CD14-positive monocyte (primary cell): ENCODE results near the gene CTCFL. TPM values are rescaled to one million over a fixed set of nuclear protein-coding genes. Genes with fewer than 3 reads are reported as not detected.

Experiments
- DNase-seq, 3 donors: peaks; one replicate each; pipeline ENCODE4 v3.0.0-alpha.2; 2011 to 2022
- H2AFZ ChIP-seq: 2 replicates; pipeline ENCODE4 v1.6.0; 2012; ENCODE audit warnings: mild to moderate bottlenecking, low read depth, low read length, inconsistent platforms; ENCODE audit not compliant: insufficient read depth, poor library complexity, severe bottlenecking
- H3K27ac ChIP-seq, 2 donors: 1 replicate in 1 of 2; 2 replicates in 1 of 2; pipeline ENCODE4 v1.5.1; 2012 to 2013; ENCODE audit warnings: low read length in 2 of 2, control low read depth in 1 of 2, inconsistent platforms in 1 of 2, low read depth in 1 of 2, mild to moderate bottlenecking in 1 of 2
- H3K27me3 ChIP-seq, 2 donors: one replicate each; pipeline versions ENCODE4 v1.6.0 to v1.6.1; 2011 to 2013; ENCODE audit warnings: low read length in 2 of 2; ENCODE audit not compliant: control insufficient read depth in 2 of 2, insufficient read depth in 2 of 2
- H3K36me3 ChIP-seq, 2 donors: replicated peaks in 1 of 2; 1 replicate in 1 of 2; 2 replicates in 1 of 2; pipeline versions ENCODE4 v1.5.1 to v1.6.1; 2012 to 2013; ENCODE audit warnings: low read length in 2 of 2, control low read depth in 1 of 2, inconsistent platforms in 1 of 2, mild to moderate bottlenecking in 1 of 2; ENCODE audit not compliant: insufficient read depth in 2 of 2, control insufficient read depth in 1 of 2
- H3K4me1 ChIP-seq, 2 donors: 1 replicate in 1 of 2; 2 replicates in 1 of 2; pipeline versions ENCODE4 v1.5.1 to v1.6.1; 2012 to 2013; ENCODE audit warnings: low read length in 2 of 2, control low read depth in 1 of 2, inconsistent platforms in 1 of 2, mild to moderate bottlenecking in 1 of 2, moderate library complexity in 1 of 2; ENCODE audit not compliant: insufficient read depth in 2 of 2, control insufficient read depth in 1 of 2
- H3K4me2 ChIP-seq: replicated peaks from 2 replicates; pipeline ENCODE3; 2012; ENCODE audit warnings: low read length, moderate library complexity, mild to moderate bottlenecking; ENCODE audit not compliant: poor library complexity, severe bottlenecking; ENCODE audit errors: extremely low read depth
- H3K4me3 ChIP-seq, 3 experiments: fragments of 200-600 bp in 1 of 3; sonication (generic) in 1 of 3; replicated peaks in 1 of 3; 1 replicate in 2 of 3; 2 replicates in 1 of 3; pipeline ENCODE4 v1.5.1; 2011 to 2013; ENCODE audit warnings: low read length in 3 of 3, mild to moderate bottlenecking in 3 of 3, control low read depth in 2 of 3, low read depth in 2 of 3, inconsistent platforms in 1 of 3, moderate library complexity in 1 of 3
- H3K79me2 ChIP-seq: 2 replicates; pipeline ENCODE4 v1.6.0; 2012; ENCODE audit warnings: mild to moderate bottlenecking, control low read depth, inconsistent platforms, low read length, moderate library complexity; ENCODE audit not compliant: insufficient read depth
- H3K9ac ChIP-seq: 2 replicates; pipeline ENCODE4 v1.6.0; 2017; ENCODE audit warnings: low read length, mild to moderate bottlenecking; ENCODE audit not compliant: insufficient read depth, poor library complexity, severe bottlenecking
- H3K9me3 ChIP-seq, 2 donors: replicated peaks in 1 of 2; 1 replicate in 1 of 2; 2 replicates in 1 of 2; pipeline versions ENCODE4 v1.5.1 to v1.6.1; 2012 to 2013; ENCODE audit warnings: low read length in 2 of 2, control low read depth in 1 of 2; ENCODE audit not compliant: control insufficient read depth in 1 of 2, insufficient read depth in 1 of 2
- H4K20me1 ChIP-seq: 2 replicates; pipeline ENCODE4 v1.6.0; 2012; ENCODE audit warnings: mild to moderate bottlenecking, low read length, control low read depth, moderate library complexity; ENCODE audit not compliant: insufficient read depth
- H3K27ac Mint-ChIP-seq, 7 donors: one replicate each; pipeline ENCODE4 v1.8.0; 2020; ENCODE audit warnings: mild to moderate bottlenecking in 7 of 7, mixed read lengths in 7 of 7, moderate library complexity in 6 of 7, inconsistent platforms in 2 of 7
- H3K27me3 Mint-ChIP-seq, 3 donors: one replicate each; pipeline ENCODE4 v1.8.0; 2021 to 2022; ENCODE audit warnings: low read depth in 3 of 3, mild to moderate bottlenecking in 3 of 3, mixed read lengths in 3 of 3, moderate library complexity in 3 of 3, inconsistent platforms in 1 of 3
- H3K36me3 Mint-ChIP-seq, 2 donors: one replicate each; pipeline ENCODE4 v1.8.0; 2020; ENCODE audit warnings: mixed read lengths in 2 of 2, inconsistent platforms in 1 of 2, mild to moderate bottlenecking in 1 of 2
- H3K4me1 Mint-ChIP-seq: one replicate; pipeline ENCODE4 v1.8.0; 2020; ENCODE audit warnings: mild to moderate bottlenecking, mixed read lengths
- H3K4me3 Mint-ChIP-seq, 2 donors: one replicate each; pipeline ENCODE4 v1.8.0; 2020; ENCODE audit warnings: mild to moderate bottlenecking in 2 of 2, mixed read lengths in 2 of 2, moderate library complexity in 1 of 2
- H3K9me3 Mint-ChIP-seq, 7 donors: one replicate each; pipeline ENCODE4 v1.8.0; 2020 to 2022; ENCODE audit warnings: mixed read lengths in 7 of 7, mild to moderate bottlenecking in 6 of 7, moderate library complexity in 6 of 7, inconsistent platforms in 2 of 7
- WGBS: methylation state at CpG from one replicate; pipeline ENCODE4 v1.1.5; 2013; ENCODE audit warnings: missing lambda C conversion rate; ENCODE audit not compliant: insufficient coverage; 5-methylcytosine and 5-hydroxymethylcytosine counted together
- intact Hi-C, 2 donors: fragments of 100-400 bp; cut with micrococcal nuclease; formaldehyde crosslinking; loops; one replicate each; pipeline versions ENCODE4 v1.15.0 to v1.15.1; 2023
- polyA plus RNA-seq, 3 donors: library from polyadenylated mRNA; depleted of rRNA in 1 of 3; unstranded in 2 of 3; stranded (reverse) in 1 of 3; fragments of 300-500 nt in 2 of 3; fragments of >200 nt in 1 of 3; fragmentation: Illumina TruSeq in 2 of 3; gene quantifications; 1 replicate in 2 of 3; 2 replicates in 1 of 3; pipeline ENCODE4 v1.2.3, GENCODE V29; 2012 to 2021
- TF ChIP-seq, protein P1 (sequence below): fragments of 200-600 bp; IDR thresholded peaks from one replicate; pipeline ENCODE4 v1.8.0; 2022; ENCODE audit warnings: antibody characterized with exemption, mild to moderate bottlenecking

CTCFL gene
- polyA plus RNA-seq, 3 donors: not detected

GRCh38 chr20:57573242-57573641 is 48.3 kb upstream of the CTCFL start:
- Histone ChIP-seq H3K36me3 (no peaks in the 10 kb centered on the region), H2AFZ (no peak overlapping the region), H3K9me3 (no peaks in the 10 kb centered on the region), H3K79me2 (no peaks in the 10 kb centered on the region), H4K20me1 (no peaks in the 10 kb centered on the region), H3K4me1 (no peaks in the 10 kb centered on the region), H3K4me3 (no peak overlapping the region), H3K27me3 (peaks cover 5 to 24% of the 10 kb centered on the region in 2 donors), H3K27ac (no peak overlapping the region), H3K4me2 (no peak overlapping the region), H3K9ac (no peak overlapping the region)
- H3K4me3 Mint-ChIP-seq: no peak overlapping the region
- no peaks in the 10 kb centered on the region for H3K36me3 Mint-ChIP-seq
- intact Hi-C loops: no loop called here
- H3K27me3 Mint-ChIP-seq: peaks cover 25 to 34% (median 25%) of the 10 kb centered on the region in 3 donors
- H3K4me1 Mint-ChIP-seq: no peaks in the 10 kb centered on the region
- no peak overlapping the region for H3K27ac Mint-ChIP-seq
- H3K9me3 Mint-ChIP-seq: no peaks in the 10 kb centered on the region
- TF ChIP-seq, protein P1, sequence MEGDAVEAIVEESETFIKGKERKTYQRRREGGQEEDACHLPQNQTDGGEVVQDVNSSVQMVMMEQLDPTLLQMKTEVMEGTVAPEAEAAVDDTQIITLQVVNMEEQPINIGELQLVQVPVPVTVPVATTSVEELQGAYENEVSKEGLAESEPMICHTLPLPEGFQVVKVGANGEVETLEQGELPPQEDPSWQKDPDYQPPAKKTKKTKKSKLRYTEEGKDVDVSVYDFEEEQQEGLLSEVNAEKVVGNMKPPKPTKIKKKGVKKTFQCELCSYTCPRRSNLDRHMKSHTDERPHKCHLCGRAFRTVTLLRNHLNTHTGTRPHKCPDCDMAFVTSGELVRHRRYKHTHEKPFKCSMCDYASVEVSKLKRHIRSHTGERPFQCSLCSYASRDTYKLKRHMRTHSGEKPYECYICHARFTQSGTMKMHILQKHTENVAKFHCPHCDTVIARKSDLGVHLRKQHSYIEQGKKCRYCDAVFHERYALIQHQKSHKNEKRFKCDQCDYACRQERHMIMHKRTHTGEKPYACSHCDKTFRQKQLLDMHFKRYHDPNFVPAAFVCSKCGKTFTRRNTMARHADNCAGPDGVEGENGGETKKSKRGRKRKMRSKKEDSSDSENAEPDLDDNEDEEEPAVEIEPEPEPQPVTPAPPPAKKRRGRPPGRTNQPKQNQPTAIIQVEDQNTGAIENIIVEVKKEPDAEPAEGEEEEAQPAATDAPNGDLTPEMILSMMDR: no peak
- DNase-seq: no peak
- WGBS: 81% methylated on average over 8 of the region's 12 CpGs

DNA sequence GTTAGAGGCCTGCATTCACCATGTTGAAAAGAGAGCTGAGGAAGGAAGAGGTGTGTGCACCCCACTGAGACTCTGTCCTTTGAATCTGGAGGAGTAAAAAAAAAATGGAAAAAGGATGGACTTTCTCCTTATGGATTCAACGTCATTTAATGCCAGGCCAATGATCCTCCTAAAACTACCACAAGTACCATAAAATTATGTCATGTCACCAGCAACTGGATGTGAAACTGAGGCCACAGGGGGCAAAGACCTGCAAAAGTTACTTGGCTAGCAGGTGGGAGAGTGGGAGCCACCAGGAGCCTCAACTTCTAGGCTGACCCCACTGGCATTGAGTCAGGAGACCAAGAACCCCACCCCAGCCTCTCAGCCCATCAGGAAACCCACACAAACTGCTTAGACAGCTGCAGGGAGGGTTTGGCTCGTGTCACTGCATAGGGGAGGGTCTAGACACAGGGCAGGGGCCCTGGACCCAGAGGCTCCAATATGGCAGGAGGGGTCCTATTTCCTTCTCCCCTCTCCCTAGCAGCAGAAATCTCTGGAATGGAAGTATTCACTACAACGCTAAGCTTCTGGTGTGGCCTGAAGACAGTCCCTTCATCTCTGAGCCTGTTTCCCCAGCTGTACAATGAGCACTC is 47.0 kb upstream of the CTCFL start:
- Histone ChIP-seq H2AFZ (no peak overlapping the region), H3K36me3 (no peaks in the 10 kb centered on the region), H3K4me2 (no peak overlapping the region), H3K9me3 (no peaks in the 10 kb centered on the region), H3K4me3 (no peak overlapping the region), H4K20me1 (no peaks in the 10 kb centered on the region), H3K27ac (no peak overlapping the region), H3K4me1 (no peaks in the 10 kb centered on the region), H3K9ac (no peak overlapping the region), H3K79me2 (no peaks in the 10 kb centered on the region), H3K27me3 (peaks cover 5 to 15% of the 10 kb centered on the region in 2 donors)
- no peak overlapping the region for H3K27ac Mint-ChIP-seq
- intact Hi-C loops: no loop called here
- no peaks in the 10 kb centered on the region for H3K9me3 Mint-ChIP-seq
- no peaks in the 10 kb centered on the region for H3K4me1 Mint-ChIP-seq
- 100% methylated on average over 1 of the region's 3 CpGs for WGBS
- TF ChIP-seq, protein P1: no peak
- no peak for DNase-seq
- H3K27me3 Mint-ChIP-seq: peaks cover 24 to 31% (median 25%) of the 10 kb centered on the region in 3 donors
- no peak overlapping the region for H3K4me3 Mint-ChIP-seq
- no peaks in the 10 kb centered on the region for H3K36me3 Mint-ChIP-seq
